HCT116 (cell line): ENCODE measurements around the gene IFT88. TPM values are rescaled to one million over a fixed set of nuclear protein-coding genes. Genes with fewer than 3 reads are reported as not detected.

Experiments
- ATAC-seq: fragments of 200-7000 bp; cut with Tn5 transposase; 2 replicates; pipeline ENCODE4 v1.9.1; 2020; ENCODE audit warnings: mild to moderate bottlenecking, moderate library complexity
- BruUV-seq: library from RNA; stranded (reverse); fragments of 400-500 nt; replicated peaks from 2 replicates; lab custom pipeline; 2021; lab: Mats Ljungman, UMichigan
- CTCF ChIA-PET: fragments of 300-600 bp; sonication (Branson Sonifier 250); formaldehyde crosslinking; loops from one replicate; lab custom pipeline; 2021; ENCODE audit warnings: antibody characterized with exemption; lab: Charles Lee
- POLR2A ChIA-PET: fragments of 300-600, 350-600 bp; sonication (Branson Sonifier 250); formaldehyde crosslinking; loops from one replicate; lab custom pipeline; 2021; ENCODE audit warnings: antibody characterized with exemption; lab: Charles Lee
- RAD21 ChIA-PET, 2 experiments: fragments of 300-600 bp; sonication (Branson Sonifier 250); formaldehyde crosslinking; loops; one replicate each; lab custom pipeline; 2023; ENCODE audit warnings: low total read pairs in 2 of 2; ENCODE audit not compliant: uncharacterized antibody in 2 of 2, unreplicated experiment in 2 of 2, low non-redundant PET in 1 of 2; lab: Charles Lee
- DNase-seq: peaks from one replicate; pipeline ENCODE4 v3.0.0-alpha.2; 2010; ENCODE audit warnings: low read depth, low spot score
- H2AFZ ChIP-seq: fragments of 200-600 bp; shearing (Covaris generic), sonication (generic); 2 replicates; pipeline ENCODE4 v1.6.1; 2017; ENCODE audit warnings: low read depth, mixed run types, mixed read lengths, antibody characterized with exemption, low read length; ENCODE audit not compliant: poor library complexity, severe bottlenecking
- H3K27ac ChIP-seq: 2 replicates; pipeline ENCODE4 v1.5.1; 2012; ENCODE audit warnings: low read depth, low read length
- H3K27me3 ChIP-seq: fragments of 200-600 bp; sonication (generic); 2 replicates; pipeline ENCODE4 v1.6.1; 2016; ENCODE audit warnings: mixed run types, low read length, mixed read lengths; ENCODE audit not compliant: insufficient read depth
- H3K36me3 ChIP-seq, 2 experiments: fragments of 200-500 bp in 1 of 2; fragments of 200-600 bp in 1 of 2; sonication (Bioruptor generic) in 1 of 2; sonication (generic) in 1 of 2; 2 replicates each; pipeline versions ENCODE4 v1.5.1 to v1.6.1; 2014 to 2016; ENCODE audit warnings: low read length in 2 of 2, inconsistent platforms in 1 of 2, mixed read lengths in 1 of 2, mixed run types in 1 of 2; ENCODE audit not compliant: insufficient read depth in 2 of 2, control insufficient read depth in 1 of 2
- H3K4me1 ChIP-seq, 2 experiments: fragments of 200-600 bp in 1 of 2; sonication (generic) in 1 of 2; 2 replicates each; pipeline versions ENCODE4 v1.5.1 to v1.6.1; 2012 to 2017; ENCODE audit warnings: low read length in 2 of 2, inconsistent platforms in 1 of 2, mild to moderate bottlenecking in 1 of 2, mixed read lengths in 1 of 2, mixed run types in 1 of 2, moderate library complexity in 1 of 2; ENCODE audit not compliant: insufficient read depth in 2 of 2, control insufficient read depth in 1 of 2
- H3K4me2 ChIP-seq: fragments of 200-600 bp; sonication (generic); 2 replicates; pipeline ENCODE4 v1.6.1; 2017; ENCODE audit warnings: mixed run types, low read length, mixed read lengths
- H3K4me3 ChIP-seq, 2 experiments: fragments of 200-600 bp in 1 of 2; sonication (generic) in 1 of 2; replicated peaks in 1 of 2; 2 replicates each; pipeline ENCODE4 v1.5.1; 2011 to 2016; ENCODE audit warnings: low read length in 2 of 2, control low read depth in 1 of 2, low read depth in 1 of 2, mild to moderate bottlenecking in 1 of 2, mixed read lengths in 1 of 2, mixed run types in 1 of 2
- H3K79me2 ChIP-seq: fragments of 200-600 bp; sonication (generic); 2 replicates; pipeline ENCODE4 v1.6.1; 2017; ENCODE audit warnings: mild to moderate bottlenecking, mixed run types, low read length, moderate library complexity, mixed read lengths; ENCODE audit not compliant: insufficient read depth
- H3K9ac ChIP-seq: fragments of 200-600 bp; sonication (generic); 2 replicates; pipeline ENCODE4 v1.6.1; 2016; ENCODE audit warnings: low read length, mixed read lengths
- H3K9me2 ChIP-seq: fragments of 200-600 bp; sonication (generic), shearing (Covaris generic); 2 replicates; pipeline ENCODE4 v1.6.1; 2017; ENCODE audit warnings: mixed run types, mild to moderate bottlenecking, moderate library complexity; ENCODE audit not compliant: insufficient read depth
- H3K9me3 ChIP-seq, 2 experiments: fragments of 200-500 bp in 1 of 2; fragments of 200-600 bp in 1 of 2; sonication (Bioruptor generic) in 1 of 2; sonication (generic) in 1 of 2; 2 replicates each; pipeline ENCODE4 v1.6.1; 2014 to 2017; ENCODE audit warnings: low read length in 2 of 2, mixed read lengths in 2 of 2, inconsistent platforms in 1 of 2, low read depth in 1 of 2, mild to moderate bottlenecking in 1 of 2, mixed run types in 1 of 2, moderate library complexity in 1 of 2; ENCODE audit not compliant: control insufficient read depth in 1 of 2, insufficient read depth in 1 of 2
- H4K20me1 ChIP-seq: fragments of 200-600 bp; sonication (generic), shearing (Covaris generic); 2 replicates; pipeline ENCODE4 v1.6.1; 2017; ENCODE audit warnings: mixed run types, mild to moderate bottlenecking, moderate library complexity; ENCODE audit not compliant: insufficient read depth
- ATF3 ChIP-seq: IDR thresholded peaks from 2 replicates; pipeline ENCODE4 v1.6.1; 2012
- CBX3 ChIP-seq: IDR thresholded peaks from 2 replicates; pipeline ENCODE4 v1.6.1; 2012; ENCODE audit warnings: low read depth
- ELF1 ChIP-seq: IDR thresholded peaks from 2 replicates; pipeline ENCODE4 v1.6.1; 2012; ENCODE audit warnings: low read depth, borderline replicate concordance
- EZH2phosphoT487 ChIP-seq: fragments of 200-600 bp; IDR thresholded peaks from 2 replicates; pipeline ENCODE4 v1.6.1; 2018; ENCODE audit warnings: antibody characterized with exemption, borderline replicate concordance
- FOSL1 ChIP-seq: IDR thresholded peaks from 2 replicates; pipeline ENCODE4 v1.6.1; 2012; ENCODE audit warnings: low read depth
- MAX ChIP-seq: IDR thresholded peaks from 2 replicates; pipeline ENCODE4 v1.6.1; 2012
- POLR2A ChIP-seq: IDR thresholded peaks from 2 replicates; pipeline ENCODE4 v1.7.0; 2011; ENCODE audit warnings: borderline replicate concordance; ENCODE audit not compliant: insufficient read depth, insufficient read length; ENCODE audit errors: extremely low read depth
- POLR2AphosphoS5 ChIP-seq: IDR thresholded peaks from 2 replicates; pipeline ENCODE4 v1.6.1; 2011; ENCODE audit warnings: mild to moderate bottlenecking, low read depth, low read length, moderate library complexity
- REST ChIP-seq: IDR thresholded peaks from 2 replicates; pipeline ENCODE4 v1.6.1; 2012; ENCODE audit warnings: low read depth
- SP1 ChIP-seq: IDR thresholded peaks from 2 replicates; pipeline ENCODE4 v1.6.1; 2012; ENCODE audit warnings: low read depth
- SRF ChIP-seq: IDR thresholded peaks from 2 replicates; pipeline ENCODE4 v1.6.1; 2012; ENCODE audit warnings: low read depth
- TCF7L2 ChIP-seq: IDR thresholded peaks from 2 replicates; pipeline ENCODE4 v1.7.0; 2011; ENCODE audit warnings: borderline replicate concordance, inconsistent platforms; ENCODE audit not compliant: insufficient read depth, insufficient read length; ENCODE audit errors: extremely low read depth
- YY1 ChIP-seq: IDR thresholded peaks from 2 replicates; pipeline ENCODE4 v1.6.1; 2011; ENCODE audit warnings: low read length, low read depth, moderate library complexity, mild to moderate bottlenecking; ENCODE audit not compliant: insufficient replicate concordance; ENCODE audit errors: extremely low read depth
- ZNF274 ChIP-seq: fragments of 200-500 bp; sonication (Bioruptor generic); IDR thresholded peaks from 2 replicates; pipeline ENCODE4 v1.6.1; 2014; ENCODE audit warnings: mild to moderate bottlenecking, low read depth, low read length, inconsistent platforms
- intact Hi-C: fragments of 100-400 bp; cut with micrococcal nuclease; formaldehyde crosslinking; loops from 2 replicates; pipeline ENCODE4 v1.10.0; 2022
- total RNA-seq: library from RNA; stranded (reverse); gene quantifications from one replicate; pipeline ENCODE4 v1.2.1, GENCODE V29; 2021; ENCODE audit not compliant: unreplicated experiment

IFT88 gene
- total RNA-seq, 1 experiment from 2014 or later: 13.1 TPM

- no peaks in the 10 kb centered on the region for H3K9me2 ChIP-seq
- intact Hi-C loops: no loop called here
- ATAC-seq (no peak), DNase-seq (no peak)
- no peak overlapping the region for H2AFZ ChIP-seq
- ChIA-PET RAD21 (no interaction called here), CTCF (no interaction called here), POLR2A (no interaction called here)
- H3K36me3 ChIP-seq: no peaks in the 10 kb centered on the region
- H3K4me2 ChIP-seq: no peak overlapping the region
- TF ChIP-seq POLR2AphosphoS5 (no peak), ELF1 (no peak), CBX3 (no peak), ZNF274 (no peak)
- H3K79me2 ChIP-seq: peaks cover 1% of the 10 kb centered on the region; the same call in 1 of the 2 replicates
- H3K27ac ChIP-seq: no peak overlapping the region
- H3K4me3 ChIP-seq: no peak overlapping the region
- peaks cover 2 to 11% of the 10 kb centered on the region in 2 experiments; a peak in 3 of 4 replicates for H3K4me1 ChIP-seq
- H3K27me3 ChIP-seq: no peaks in the 10 kb centered on the region
- no peaks in the 10 kb centered on the region for H4K20me1 ChIP-seq
- BruUV-seq: no TSS peak
- H3K9me3 ChIP-seq: no peaks in the 10 kb centered on the region
- H3K9ac ChIP-seq: no peak overlapping the region
These were observed 47.1 kb upstream of the IFT88 start for GRCh38 chr13:20519875-20520274.

GRCh38 chr13:20521364-20522115, 45.4 kb upstream of the IFT88 start:
- CTCF ChIA-PET: no interaction called here
- no peak for TF ChIP-seq YY1
- TF ChIP-seq CBX3: no peak
- no peak for TF ChIP-seq POLR2A
- no peak for TF ChIP-seq SRF
- TF ChIP-seq MAX: no peak
- no peak for TF ChIP-seq ATF3
- no peak for TF ChIP-seq TCF7L2
- no peak for TF ChIP-seq SP1
- no peak for TF ChIP-seq REST
- no peak for TF ChIP-seq FOSL1
- TF ChIP-seq EZH2phosphoT487: no peak

More at GRCh38 chr13:20521364-20522115, 45.4 kb upstream of the IFT88 start:
- Histone ChIP-seq H3K79me2 (peaks cover 6% of the 10 kb centered on the region; the same call in 1 of the 2 replicates), H3K4me2 (no peak overlapping the region), H3K27ac (no peak overlapping the region), H3K9ac (no peak overlapping the region), H3K9me2 (no peaks in the 10 kb centered on the region), H3K9me3 (no peaks in the 10 kb centered on the region), H2AFZ (no peak overlapping the region), H3K4me3 (no peak overlapping the region), H3K4me1 (peaks cover 3 to 21% of the 10 kb centered on the region in 2 experiments), H3K27me3 (no peaks in the 10 kb centered on the region), H3K36me3 (no peaks in the 10 kb centered on the region), H4K20me1 (no peaks in the 10 kb centered on the region)
- POLR2A ChIA-PET: no interaction called here
- RAD21 ChIA-PET: no interaction called here
- intact Hi-C loops: no loop called here
- DNase-seq (no peak), ATAC-seq (no peak)
- BruUV-seq: no TSS peak
